HG02588 (cell line): ENCODE data around the gene AQP1.

Source experiments
- ATAC-seq: cut with Tn5 transposase; IDR thresholded peaks from one replicate; pipeline ENCODE4 v1.9.1; 2021; ENCODE audit warnings: mild to moderate bottlenecking, moderate library complexity; ENCODE audit not compliant: unreplicated experiment

Gene AQP1

GRCh38 chr7:30933124-30933974 lies 21.7 kb downstream of the AQP1 start:
- no peak for ATAC-seq

GRCh38 chr7:30934225-30934624 lies 22.6 kb downstream of the AQP1 start:
- no peak for ATAC-seq

- no peak for ATAC-seq
Measured at GRCh38 chr7:30934732-30935568, 23.3 kb downstream of the AQP1 start.

- ATAC-seq, result no peak
Measured at GRCh38 chr7:30935569-30935877, 23.9 kb downstream of the AQP1 start.

DNA sequence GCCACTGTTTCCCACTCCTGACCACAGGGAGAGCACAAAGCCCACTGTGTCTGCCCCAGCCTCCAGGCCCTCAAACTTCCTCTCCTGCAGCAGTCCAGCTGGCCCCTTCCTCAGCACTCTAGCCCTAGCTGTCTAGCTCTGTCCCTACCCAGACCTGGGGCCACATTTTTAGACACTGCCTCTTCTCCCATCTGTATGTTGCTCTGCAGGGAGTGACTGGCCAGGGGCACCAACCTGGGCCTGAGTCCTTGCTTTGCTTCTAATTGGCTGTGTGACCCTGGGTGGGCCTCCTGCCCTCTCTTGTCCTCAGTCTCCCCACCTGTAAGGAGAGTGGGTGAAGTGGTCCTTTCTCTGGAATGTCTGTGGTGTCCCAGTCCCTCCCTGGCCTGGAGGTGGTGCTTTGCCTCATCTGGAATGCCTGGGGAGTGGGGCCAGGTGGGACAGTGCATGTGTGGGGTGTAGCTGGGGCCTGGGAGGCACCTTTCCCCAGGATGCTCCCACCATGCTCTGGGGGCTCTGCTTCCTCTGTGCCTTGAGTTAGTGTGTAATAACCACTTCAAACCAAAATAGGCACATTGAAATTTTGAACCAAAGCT lies 25.1 kb downstream of the AQP1 start:
- ATAC-seq, result no peak

DNA sequence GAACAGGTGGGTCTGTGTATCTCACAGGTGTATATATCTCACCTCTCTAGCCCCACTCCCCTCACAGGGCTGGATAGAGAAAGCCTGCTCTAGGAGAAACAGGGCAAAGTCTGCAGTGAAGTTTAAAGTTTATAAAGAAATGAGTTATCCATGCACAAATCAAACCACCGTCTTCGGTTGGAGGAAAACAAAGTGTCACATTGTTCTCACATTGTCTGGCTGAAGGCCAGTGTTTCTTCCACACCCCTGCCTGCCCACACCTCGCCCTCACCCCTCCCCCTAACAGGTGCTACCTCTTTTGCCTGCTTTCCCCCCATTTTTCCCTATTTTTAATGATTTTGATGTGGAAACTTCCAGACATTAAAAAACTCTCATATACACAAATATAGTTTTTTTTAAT lies 25.8 kb downstream of the AQP1 start:
- no peak for ATAC-seq

GRCh38 chr7:30938435-30939316 lies 27.0 kb downstream of the AQP1 start:
- peak; percentile 79 for ATAC-seq

DNA sequence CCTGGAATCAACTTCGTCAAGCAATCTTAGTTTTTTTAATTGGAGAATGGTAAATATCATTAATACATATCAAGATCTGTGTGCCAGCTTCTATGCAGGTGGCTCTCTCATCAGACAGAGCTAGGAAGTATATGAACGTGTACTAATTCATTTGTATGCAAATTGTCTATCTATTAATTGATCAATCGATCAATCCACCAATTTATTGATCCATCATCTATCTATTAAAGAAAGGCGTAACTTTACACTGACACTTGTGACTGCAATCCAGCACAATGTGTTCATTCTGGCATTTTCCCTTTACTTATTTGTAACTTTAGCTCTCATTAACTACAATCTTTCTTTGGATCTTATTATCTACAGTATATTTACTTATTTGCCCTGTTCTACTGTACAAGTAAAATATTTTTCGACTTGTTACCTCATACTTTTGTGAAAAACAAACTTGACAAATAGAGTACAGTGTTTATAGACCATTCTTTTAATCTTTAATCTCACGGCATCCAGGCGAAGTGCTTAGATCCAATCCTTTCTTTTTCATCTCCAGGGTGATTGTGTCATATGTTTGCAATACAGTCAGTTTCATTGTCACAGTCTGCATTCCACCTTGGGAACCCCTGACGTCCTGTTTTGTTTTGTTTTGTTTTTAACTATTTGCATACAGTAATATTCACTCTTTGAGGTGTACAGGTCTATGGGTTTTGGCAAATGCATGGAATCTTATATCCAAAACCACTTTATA lies 30.1 kb downstream of the AQP1 start:
- ATAC-seq, result no peak

DNA sequence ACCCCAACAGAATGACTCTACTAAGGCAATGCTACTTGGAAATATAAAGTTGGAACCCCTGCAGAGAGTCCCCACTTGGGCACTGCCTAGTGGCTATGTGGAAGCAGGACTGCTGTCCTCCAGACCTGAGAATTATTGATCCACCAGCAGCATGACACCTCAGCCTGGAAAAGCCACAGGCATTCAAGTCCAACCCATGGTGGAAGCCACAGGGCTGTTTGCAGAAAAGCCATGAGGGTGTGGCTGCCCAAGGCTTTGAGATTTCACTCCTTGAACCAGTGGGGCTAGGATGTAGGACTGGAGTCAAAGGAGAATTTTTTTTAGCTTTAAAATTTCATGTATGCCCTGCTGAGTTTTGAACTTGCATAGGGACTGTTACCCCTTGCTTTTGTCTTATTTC lies 38.5 kb downstream of the AQP1 start:
- ATAC-seq, result no peak

GRCh38 chr7:30954914-30955313 lies 43.3 kb downstream of the AQP1 start:
- no peak for ATAC-seq

GRCh38 chr7:30956704-30957103 lies 45.1 kb downstream of the AQP1 start:
- no peak for ATAC-seq

DNA sequence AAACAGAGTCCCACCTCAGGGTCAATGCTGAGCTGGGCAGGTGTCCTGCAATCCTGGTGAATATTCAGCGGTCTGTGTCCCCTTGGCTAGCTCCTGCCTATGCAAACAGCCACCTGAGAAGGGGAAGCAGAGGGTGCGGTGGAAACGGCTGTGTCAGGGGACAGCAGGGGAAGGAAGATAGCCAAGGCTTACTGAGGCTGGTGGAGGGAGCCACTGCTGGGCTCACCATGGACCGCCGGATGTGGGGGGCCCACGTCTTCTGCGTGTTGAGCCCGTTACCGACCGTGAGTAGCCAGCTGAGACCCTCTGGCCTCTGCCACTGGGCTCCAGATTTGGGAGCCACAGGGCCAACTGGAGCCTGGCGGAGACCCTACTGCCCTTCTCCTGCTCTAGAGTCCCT lies 52.2 kb downstream of the AQP1 start, which contains the start of gene GHRHR:
Gene GHRHR, plus strand, starts transcription at position 112 of the 400 bp plus-strand sequence. Its CDS starts 116 bp downstream, at position 228.
- no peak for ATAC-seq

- no peak for ATAC-seq
Measured at GRCh38 chr7:30965372-30965771, 53.7 kb downstream of the AQP1 start.

- ATAC-seq, result no peak
Measured at GRCh38 chr7:30965883-30966282, 54.2 kb downstream of the AQP1 start.

DNA sequence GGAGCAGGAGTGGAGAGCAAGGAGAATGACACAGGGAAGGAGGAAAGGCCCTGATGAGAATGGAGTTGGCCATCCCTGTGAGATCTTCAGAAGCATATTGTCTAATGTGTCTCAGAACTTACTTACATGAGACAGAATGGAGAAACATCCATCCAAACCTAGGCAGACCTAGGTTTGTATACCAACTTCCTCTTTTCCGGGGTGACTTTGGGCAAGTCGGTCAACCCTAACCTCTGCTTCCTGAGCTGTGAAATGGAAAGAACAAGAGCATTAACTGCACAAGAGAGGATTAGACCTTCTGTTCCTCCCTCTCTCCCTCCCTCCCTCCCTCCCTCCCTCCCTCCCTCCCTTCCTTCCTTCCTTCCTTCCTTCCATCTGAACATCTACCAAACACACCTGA lies 56.6 kb downstream of the AQP1 start:
- ATAC-seq, result no peak

DNA sequence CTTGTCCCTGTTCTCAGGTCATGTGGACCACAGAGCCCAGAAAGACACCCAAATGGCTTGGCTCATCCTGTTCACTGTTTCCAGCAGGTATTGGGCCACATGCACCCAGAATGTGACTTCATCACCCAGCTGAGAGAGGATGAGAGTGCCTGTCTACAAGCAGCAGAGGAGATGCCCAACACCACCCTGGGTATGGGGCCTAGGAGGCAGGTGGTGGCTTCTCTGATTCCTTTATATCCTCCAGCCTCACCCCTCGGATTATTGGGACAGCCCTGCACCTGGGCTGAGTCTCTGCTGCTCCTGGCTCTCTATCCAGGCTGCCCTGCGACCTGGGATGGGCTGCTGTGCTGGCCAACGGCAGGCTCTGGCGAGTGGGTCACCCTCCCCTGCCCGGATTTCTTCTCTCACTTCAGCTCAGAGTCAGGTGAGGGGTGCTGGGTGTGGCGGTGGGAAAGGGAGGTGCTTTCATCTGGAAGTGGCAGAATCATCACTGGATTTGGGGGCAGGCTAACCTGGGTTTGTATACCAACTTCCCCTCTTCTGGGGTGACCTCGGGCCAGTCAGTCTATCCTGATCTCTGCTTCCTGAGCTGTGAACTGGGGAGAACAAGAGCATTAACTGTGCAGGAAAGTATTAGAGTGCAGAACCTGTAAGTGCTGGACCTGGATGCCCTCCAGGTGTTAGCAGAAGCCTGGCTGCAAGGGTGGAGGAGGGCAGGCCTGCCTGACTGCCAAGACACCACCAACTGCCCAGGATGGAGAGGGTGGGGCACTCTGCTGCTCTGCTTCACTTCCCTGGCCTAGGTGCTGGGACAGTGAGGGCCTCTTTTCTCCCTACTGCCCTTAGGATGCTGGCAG lies 57.3 kb downstream of the AQP1 start:
- no peak for ATAC-seq

DNA sequence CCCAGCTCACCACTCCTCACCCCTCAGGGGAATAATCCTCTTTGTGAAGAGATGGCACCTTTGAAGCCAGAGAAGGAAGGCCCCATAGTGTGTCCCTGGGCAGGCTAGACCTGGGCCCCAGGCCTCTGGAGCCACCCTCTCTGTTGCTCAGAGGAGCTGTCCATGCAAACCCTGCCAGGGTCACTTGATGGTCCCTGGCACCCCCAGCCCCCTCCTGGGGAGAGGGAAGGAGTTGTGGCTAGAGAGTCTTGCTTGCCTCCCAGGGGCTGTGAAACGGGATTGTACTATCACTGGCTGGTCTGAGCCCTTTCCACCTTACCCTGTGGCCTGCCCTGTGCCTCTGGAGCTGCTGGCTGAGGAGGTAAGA lies 57.9 kb downstream of the AQP1 start:
- no peak for ATAC-seq

DNA sequence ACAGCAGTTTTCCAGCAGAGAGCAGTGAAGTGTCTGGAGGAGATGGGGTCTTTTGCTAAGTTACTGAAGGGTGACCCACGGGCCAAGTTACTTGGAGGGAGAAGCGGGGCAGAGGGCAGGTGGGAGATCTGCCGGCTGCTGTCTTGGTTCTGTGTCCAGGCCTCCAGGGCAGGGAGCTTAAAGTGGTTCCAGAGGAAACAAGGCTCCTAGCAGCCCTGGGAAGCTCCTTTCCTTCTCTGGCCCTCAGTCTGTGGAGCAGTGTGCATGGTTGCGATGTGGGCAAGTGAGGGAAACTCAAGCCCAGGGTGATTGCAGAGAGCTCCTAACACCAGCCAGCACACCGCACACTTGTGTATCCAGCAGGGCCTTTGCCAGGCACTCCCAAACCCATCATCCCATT lies 58.4 kb downstream of the AQP1 start:
- no peak for ATAC-seq

DNA sequence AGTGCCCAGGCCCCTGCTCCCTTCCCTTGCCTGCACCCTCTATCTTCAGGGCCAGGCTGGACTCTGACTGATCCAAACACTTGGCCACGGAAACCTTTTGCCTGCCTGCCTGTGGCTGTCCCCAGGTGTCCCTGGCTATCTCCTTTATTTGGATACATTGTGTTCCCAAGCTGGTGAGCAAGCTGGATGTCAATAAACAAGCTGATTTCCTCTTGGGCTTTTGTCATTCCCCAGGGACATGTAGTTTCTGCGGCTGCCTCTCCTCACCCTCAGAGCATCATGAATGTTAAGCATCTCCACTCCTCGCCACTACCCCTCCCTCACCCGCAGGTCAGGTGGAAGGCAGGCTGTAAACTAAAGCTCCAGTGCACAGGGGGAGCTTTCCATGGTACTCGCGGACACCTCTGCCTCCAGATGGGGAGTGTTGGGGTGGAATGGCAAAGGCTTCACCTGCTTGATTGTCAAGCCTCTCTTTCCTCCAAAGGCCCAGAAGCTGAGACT lies 59.0 kb downstream of the AQP1 start:
- ATAC-seq, result no peak
